HepG2 (cell line): ENCODE measurements around the gene AP5Z1. TPM values are rescaled to one million over a fixed set of nuclear protein-coding genes. Genes with fewer than 3 reads are reported as not detected.

Source experiments
- ATAC-seq: fragments of 200-7000 bp; cut with Tn5 transposase; 3 replicates; pipeline ENCODE4 v1.9.1; 2020; ENCODE audit warnings: mild to moderate bottlenecking, moderate library complexity
- BruUV-seq: library from RNA; stranded (reverse); fragments of 400-500 nt; replicated peaks from 2 replicates; lab custom pipeline; 2021; lab: Mats Ljungman, UMichigan
- CTCF ChIA-PET: fragments of 300-600 bp; formaldehyde crosslinking; extraction: SDS; loops from one replicate; lab custom pipeline; 2021; ENCODE audit warnings: low total read pairs, inconsistent platforms, low intra/inter-chr PET ratio; lab: Yijun Ruan, JAX
- POLR2A ChIA-PET: fragments of 350-600 bp; sonication (Branson Sonifier 250); formaldehyde crosslinking; loops from one replicate; lab custom pipeline; 2020; ENCODE audit warnings: antibody characterized with exemption, inconsistent platforms; lab: Yijun Ruan, JAX
- DNase-seq: peaks from one replicate; pipeline ENCODE4 v3.0.0-alpha.2; 2015; ENCODE audit warnings: low spot score
- FAIRE-seq: peaks from 3 replicates; lab custom pipeline; 2011; peaks lifted over from hg19 to GRCh38; lab: Jason Lieb, UNC
- H2AFZ ChIP-seq: one replicate; pipeline ENCODE4 v1.6.1; 2011; ENCODE audit warnings: low read length, inconsistent platforms
- H3K27ac ChIP-seq: fragments of 300-600 bp; 3 replicates; pipeline ENCODE4 v1.8.0; 2011; ENCODE audit warnings: mixed run types, mild to moderate bottlenecking, mixed read lengths, low read length, inconsistent platforms; ENCODE audit not compliant: insufficient read depth; ENCODE audit errors: extremely low read length
- H3K27me3 ChIP-seq, 2 experiments: fragments of 200-600 bp in 1 of 2; 2 replicates in 1 of 2; 3 replicates in 1 of 2; pipeline versions ENCODE4 v1.6.0 to v1.8.0; 2011; ENCODE audit warnings: low read length in 2 of 2, mild to moderate bottlenecking in 2 of 2, moderate library complexity in 2 of 2, inconsistent platforms in 1 of 2; ENCODE audit not compliant: insufficient read depth in 2 of 2, control insufficient read depth in 1 of 2
- H3K36me3 ChIP-seq, 2 experiments: fragments of 200-600 bp in 1 of 2; replicated peaks in 1 of 2; 2 replicates in 1 of 2; 3 replicates in 1 of 2; pipeline versions ENCODE4 v1.5.1 to v1.8.0; 2011; ENCODE audit warnings: low read length in 2 of 2, inconsistent platforms in 1 of 2; ENCODE audit not compliant: insufficient read depth in 2 of 2, control insufficient read depth in 1 of 2
- H3K4me1 ChIP-seq: 2 replicates; pipeline ENCODE4 v1.5.1; 2012; ENCODE audit warnings: low read length, inconsistent platforms; ENCODE audit not compliant: insufficient read depth
- H3K4me2 ChIP-seq: 2 replicates; pipeline ENCODE4 v1.6.0; 2011; ENCODE audit warnings: low read depth, low read length, inconsistent platforms
- H3K4me3 ChIP-seq, 3 experiments: fragments of 200-600 bp in 1 of 3; sonication (generic), shearing (Covaris generic) in 1 of 3; replicated peaks in 1 of 3; 2 replicates each; pipeline ENCODE4 v1.5.1; 2011 to 2016; ENCODE audit warnings: low read length in 3 of 3, inconsistent platforms in 2 of 3, low read depth in 2 of 3, mild to moderate bottlenecking in 2 of 3, control low read depth in 1 of 3, mixed read lengths in 1 of 3; ENCODE audit not compliant: insufficient read depth in 1 of 3
- H3K79me2 ChIP-seq: one replicate; pipeline ENCODE4 v1.6.1; 2011; ENCODE audit warnings: low read length, inconsistent platforms; ENCODE audit not compliant: insufficient read depth
- H3K9ac ChIP-seq: 2 replicates; pipeline ENCODE4 v1.6.0; 2011; ENCODE audit warnings: mild to moderate bottlenecking, low read depth, low read length, inconsistent platforms; ENCODE audit not compliant: insufficient read depth
- H3K9me3 ChIP-seq: 2 replicates; pipeline ENCODE4 v1.5.1; 2012; ENCODE audit warnings: mild to moderate bottlenecking, low read length
- H4K20me1 ChIP-seq: 2 replicates; pipeline ENCODE4 v1.6.0; 2011; ENCODE audit warnings: inconsistent platforms, mild to moderate bottlenecking, low read length, moderate library complexity; ENCODE audit not compliant: insufficient read depth
- AGO2 ChIP-seq: fragments of 200-400 bp; formaldehyde crosslinking; optimal IDR thresholded peaks from 2 replicates; pipeline ENCODE3; 2017; ENCODE audit warnings: mild to moderate bottlenecking, low read depth, low read length, moderate library complexity
- ETV6 ChIP-seq: sonication (generic); formaldehyde crosslinking; conservative IDR thresholded peaks from 2 replicates; pipeline ENCODE4 v1.4.0; 2020; ENCODE audit warnings: missing genetic modification reagents
- NR1H2 ChIP-seq: sonication (generic); formaldehyde crosslinking; IDR thresholded peaks from 2 replicates; pipeline ENCODE4 v1.8.1; 2022; ENCODE audit warnings: low read depth, missing genetic modification reagents, borderline replicate concordance
- RBFOX2 ChIP-seq: fragments of 200-400 bp; formaldehyde crosslinking; IDR thresholded peaks from 2 replicates; pipeline ENCODE4 v1.6.1; 2017; ENCODE audit warnings: low read depth, mild to moderate bottlenecking, low read length
- SMARCE1 ChIP-seq: fragments of 450-650 bp; IDR thresholded peaks from 2 replicates; pipeline ENCODE4 v1.6.1; 2017; ENCODE audit warnings: borderline replicate concordance
- SNAPC2 ChIP-seq: sonication (generic); formaldehyde crosslinking; IDR thresholded peaks from 2 replicates; pipeline ENCODE4 v1.8.1; 2022; ENCODE audit warnings: mild to moderate bottlenecking, missing genetic modification reagents
- ZNF513 ChIP-seq: sonication (generic); formaldehyde crosslinking; conservative IDR thresholded peaks from 2 replicates; pipeline ENCODE4 v1.5.0; 2020; ENCODE audit warnings: missing genetic modification reagents
- WGBS: methylation state at CpG from one replicate; pipeline ENCODE4 v1.1.6; 2017; ENCODE audit warnings: low lambda C conversion rate; 5-methylcytosine and 5-hydroxymethylcytosine counted together
- in situ Hi-C: cut with HindIII; loops from 2 replicates; pipeline ENCODE4 v1.10.0; 2017; ENCODE audit warnings: low pct_unique_long_range_greater_than_20kb; ENCODE audit not compliant: extremely low pct_ligation_motif_present
- intact Hi-C: fragments of 100-400 bp; cut with micrococcal nuclease; formaldehyde crosslinking; loops from one replicate; pipeline ENCODE4 v1.10.0; 2022; ENCODE audit not compliant: unreplicated experiment
- polyA plus RNA-seq, 8 experiments: library from polyadenylated mRNA; depleted of rRNA in 3 of 8; stranded (reverse) in 7 of 8; unstranded in 1 of 8; fragments of >200 nt; fragmentation: Illumina TruSeq in 4 of 8; extraction: Trizol in 4 of 8; gene quantifications; 2 replicates each; pipeline versions ENCODE4 v1.2.1 to v1.2.3, GENCODE V29; 2011 to 2016; ENCODE audit warnings: low read depth in 4 of 8, missing spikeins in 1 of 8, mixed read lengths in 1 of 8; ENCODE audit not compliant: insufficient read depth in 1 of 8
- total RNA-seq, 5 experiments: library from RNA; depleted of rRNA; stranded (reverse); fragments of >200 nt; fragmentation: Illumina TruSeq; extraction: Trizol; gene quantifications; 2 replicates each; pipeline ENCODE4 v1.2.3, GENCODE V29; 2016; ENCODE audit warnings: low read depth in 1 of 5

The AP5Z1 gene
- total and polyA plus RNA-seq, 2 of the 13 experiments (the other 11 are each of a cell fraction or from before 2014, with no cell fraction given), result 9.3 to 15.1 TPM

DNA sequence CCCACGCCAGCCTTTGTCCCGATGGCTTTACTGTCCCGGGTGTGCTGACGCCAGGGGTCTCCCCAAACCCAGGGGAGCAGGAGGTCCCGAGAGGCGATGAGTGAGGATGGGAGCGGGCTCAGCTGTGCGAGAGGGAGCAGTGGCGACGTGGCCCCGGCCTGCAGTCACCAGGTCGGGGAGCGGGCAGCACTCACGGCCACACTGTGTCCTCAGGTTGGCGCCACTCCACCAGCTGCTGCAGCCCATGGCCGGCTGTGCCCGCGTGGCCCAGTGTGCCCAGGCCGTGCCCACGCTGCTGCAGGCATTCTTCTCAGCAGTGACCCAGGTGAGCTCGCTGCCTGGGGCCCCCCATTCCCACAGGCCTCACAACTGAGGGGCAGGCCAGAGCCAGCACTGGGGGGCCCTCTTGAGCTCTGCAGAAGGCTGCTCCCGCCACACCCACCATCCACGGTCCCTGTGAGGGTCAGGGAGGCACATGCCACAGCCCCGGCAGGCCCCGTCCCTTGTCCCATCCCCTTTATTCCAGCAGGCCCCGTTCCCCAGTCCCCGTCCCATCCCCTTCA is 13.3 kb downstream of the AP5Z1 start:
- WGBS, result 98% methylated on average over 18 of the region's 27 CpGs
- Histone ChIP-seq H3K4me1 (peaks cover 9% of the 10 kb centered on the region), H3K4me3 (no peak overlapping the region), H3K27me3 (no peaks in the 10 kb centered on the region), H3K9me3 (no peaks in the 10 kb centered on the region), H3K27ac (no peak overlapping the region), H4K20me1 (no peaks in the 10 kb centered on the region), H2AFZ (no peak overlapping the region), H3K4me2 (no peak overlapping the region), H3K36me3 (peaks cover 11 to 21% of the 10 kb centered on the region in 2 experiments; a peak in 4 of 5 replicates), H3K9ac (no peak overlapping the region), H3K79me2 (no peaks in the 10 kb centered on the region)
- BruUV-seq, result no TSS peak
- FAIRE-seq (no peak), ATAC-seq (no peak), DNase-seq (no peak)
- CTCF ChIA-PET, result no interaction called here
- intact Hi-C loops, result no loop called here
- TF ChIP-seq NR1H2 (CRISPR knock-in tag), result no peak
- TF ChIP-seq RBFOX2, result 0 out of 2 replicates have a peak, but pooled peaks have one; percentile 23
- POLR2A ChIA-PET, result no interaction called here
- in situ Hi-C loops, result no loop called here

- POLR2A ChIA-PET, result no interaction called here
- 91% methylated on average over 20 of the region's 26 CpGs for WGBS
- CTCF ChIA-PET, result no interaction called here
Observed at GRCh38 chr7:4789194-4790077, 14.0 kb downstream of the AP5Z1 start.

More at GRCh38 chr7:4789194-4790077, 14.0 kb downstream of the AP5Z1 start:
- Histone ChIP-seq H3K27ac (no peak overlapping the region), H3K27me3 (no peaks in the 10 kb centered on the region), H4K20me1 (no peaks in the 10 kb centered on the region), H3K4me1 (peaks cover 9% of the 10 kb centered on the region), H3K36me3 (peaks cover 11 to 19% of the 10 kb centered on the region in 2 experiments; a peak in 4 of 5 replicates), H3K4me3 (no peak overlapping the region), H3K4me2 (no peak overlapping the region), H2AFZ (no peak overlapping the region), H3K9me3 (no peaks in the 10 kb centered on the region), H3K79me2 (no peaks in the 10 kb centered on the region), H3K9ac (no peak overlapping the region)
- intact Hi-C loops, result no loop called here
- no TSS peak for BruUV-seq
- FAIRE-seq, result no peak
- peak; percentile 23 for TF ChIP-seq AGO2
- TF ChIP-seq SMARCE1, result no peak
- TF ChIP-seq ZNF513 (CRISPR knock-in tag), result no peak
- TF ChIP-seq RBFOX2, result peak; percentile 18; the same call in 1 of the 2 replicates
- TF ChIP-seq ETV6 (CRISPR knock-in tag), result no peak
- no peak for TF ChIP-seq SNAPC2 (CRISPR knock-in tag)
- in situ Hi-C loops, result loop anchor here (10.0 kb wide), 1 partner anchor 295 kb away; no protein-coding TSS in a partner anchor
- DNase-seq, result no peak
- no peak for ATAC-seq
